ENCODE results near the gene NAV3. TPM values are rescaled to one million over a fixed set of nuclear protein-coding genes. Genes with fewer than 3 reads are reported as not detected.

Gene NAV3
- total RNA-seq, 1 donor from 2014 or later, result 16.2 TPM

GRCh38 chr12:77788231-77789168 lies 42.2 kb upstream of the NAV3 start:
- Histone ChIP-seq H3K9me3 (no peaks in the 10 kb centered on the region), H3K4me3 (no peak overlapping the region), H3K27ac (no peak overlapping the region), H3K4me1 (no peaks in the 10 kb centered on the region), H3K36me3 (no peaks in the 10 kb centered on the region), H3K27me3 (no peaks in the 10 kb centered on the region)
- intact Hi-C loops (cut with DNase I), result no loop called here
- no peak for DNase-seq (ENCODE audit: extremely low spot score in 2 of 2)
- TF ChIP-seq POLR2AphosphoS5 (IDR thresholded peaks at IDR 0.05; ENCODE audit: insufficient read depth in 1 of 2, low read depth in 1 of 2) (no peak), CTCF (IDR thresholded peaks at IDR 0.05) (no peak), POLR2A (IDR thresholded peaks at IDR 0.05) (no peak)

GRCh38 chr12:77795699-77796098 lies 35.0 kb upstream of the NAV3 start:
- Histone ChIP-seq H3K4me3 (no peak overlapping the region), H3K4me1 (no peaks in the 10 kb centered on the region), H3K27me3 (no peaks in the 10 kb centered on the region), H3K36me3 (no peaks in the 10 kb centered on the region), H3K27ac (no peak overlapping the region), H3K9me3 (no peaks in the 10 kb centered on the region)
- intact Hi-C loops (cut with DNase I), result no loop called here
- no peak for DNase-seq (ENCODE audit: extremely low spot score in 2 of 2)
- TF ChIP-seq POLR2A (IDR thresholded peaks at IDR 0.05) (no peak), CTCF (IDR thresholded peaks at IDR 0.05) (no peak), POLR2AphosphoS5 (IDR thresholded peaks at IDR 0.05; ENCODE audit: insufficient read depth in 1 of 2, low read depth in 1 of 2) (no peak)

- TF ChIP-seq POLR2AphosphoS5 (IDR thresholded peaks at IDR 0.05; ENCODE audit: insufficient read depth in 1 of 2, low read depth in 1 of 2), result no peak
- TF ChIP-seq CTCF (IDR thresholded peaks at IDR 0.05), result no peak
- TF ChIP-seq POLR2A (IDR thresholded peaks at IDR 0.05), result no peak
- intact Hi-C loops (cut with DNase I), result no loop called here
- no peak for DNase-seq (ENCODE audit: extremely low spot score in 2 of 2)
- no peaks in the 10 kb centered on the region for H3K4me1 ChIP-seq
- no peaks in the 10 kb centered on the region for H3K27me3 ChIP-seq
- no peak overlapping the region for H3K27ac ChIP-seq
- H3K36me3 ChIP-seq, result no peaks in the 10 kb centered on the region
- no peaks in the 10 kb centered on the region for H3K9me3 ChIP-seq
- H3K4me3 ChIP-seq, result no peak overlapping the region
Observed at GRCh38 chr12:77796775-77797174, 33.9 kb upstream of the NAV3 start.

- Histone ChIP-seq H3K36me3 (no peaks in the 10 kb centered on the region), H3K4me1 (no peaks in the 10 kb centered on the region), H3K4me3 (no peak overlapping the region), H3K9me3 (no peaks in the 10 kb centered on the region), H3K27me3 (no peaks in the 10 kb centered on the region), H3K27ac (no peak overlapping the region)
- no peak for TF ChIP-seq POLR2AphosphoS5 (IDR thresholded peaks at IDR 0.05; ENCODE audit: insufficient read depth in 1 of 2, low read depth in 1 of 2)
- TF ChIP-seq POLR2A (IDR thresholded peaks at IDR 0.05), result no peak
- TF ChIP-seq CTCF (IDR thresholded peaks at IDR 0.05), result no peak
- DNase-seq (ENCODE audit: extremely low spot score in 2 of 2), result no peak
- intact Hi-C loops (cut with DNase I), result no loop called here
Observed at GRCh38 chr12:77800501-77800900, 30.2 kb upstream of the NAV3 start.

GRCh38 chr12:77808534-77808933 lies 22.2 kb upstream of the NAV3 start:
- no peak for TF ChIP-seq CTCF (IDR thresholded peaks at IDR 0.05)
- TF ChIP-seq POLR2AphosphoS5 (IDR thresholded peaks at IDR 0.05; ENCODE audit: insufficient read depth in 1 of 2, low read depth in 1 of 2), result no peak
- no peak for TF ChIP-seq POLR2A (IDR thresholded peaks at IDR 0.05)
- Histone ChIP-seq H3K27me3 (no peaks in the 10 kb centered on the region), H3K36me3 (no peaks in the 10 kb centered on the region), H3K9me3 (no peaks in the 10 kb centered on the region), H3K4me1 (no peaks in the 10 kb centered on the region), H3K4me3 (no peak overlapping the region), H3K27ac (no peak overlapping the region)
- intact Hi-C loops (cut with DNase I), result no loop called here
- DNase-seq (ENCODE audit: extremely low spot score in 2 of 2), result no peak
